GM23338 (cell line): ENCODE data around the gene RTKN2. TPM values are rescaled to one million over a fixed set of nuclear protein-coding genes. Genes with fewer than 3 reads are reported as not detected.

Source experiments
- ATAC-seq: fragments of 200-7000 bp; cut with Tn5 transposase; 3 replicates; pipeline ENCODE4 v1.9.1; 2020
- DNase-seq: peaks from one replicate; pipeline ENCODE4 v3.0.0-alpha.2; 2015; ENCODE audit warnings: low spot score
- H2AFZ ChIP-seq: fragments of 200-600 bp; sonication (generic); 2 replicates; pipeline ENCODE4 v1.8.0; 2016; ENCODE audit warnings: antibody characterized with exemption, mild to moderate bottlenecking, moderate library complexity
- H3F3A ChIP-seq: fragments of 200-600 bp; sonication (generic); replicated peaks from 2 replicates; pipeline ENCODE4 v1.8.0; 2017; ENCODE audit warnings: antibody characterized with exemption, mixed run types, low read depth
- H3K27ac ChIP-seq: fragments of 200-600 bp; sonication (generic); 2 replicates; pipeline ENCODE4 v1.6.1; 2016; ENCODE audit warnings: low read depth
- H3K27me3 ChIP-seq: fragments of 200-600 bp; sonication (generic); 2 replicates; pipeline ENCODE4 v1.8.0; 2016; ENCODE audit warnings: mild to moderate bottlenecking, mixed run types, moderate library complexity; ENCODE audit not compliant: insufficient read depth
- H3K36me3 ChIP-seq: fragments of 200-600 bp; sonication (generic); 2 replicates; pipeline ENCODE4 v1.8.0; 2016; ENCODE audit warnings: mild to moderate bottlenecking; ENCODE audit not compliant: insufficient read depth
- H3K4me1 ChIP-seq: fragments of 200-600 bp; sonication (generic); 2 replicates; pipeline ENCODE4 v1.8.0; 2016; ENCODE audit warnings: mild to moderate bottlenecking, moderate library complexity; ENCODE audit not compliant: insufficient read depth
- H3K4me2 ChIP-seq: fragments of 200-600 bp; sonication (generic); 2 replicates; pipeline ENCODE4 v1.7.1; 2017; ENCODE audit warnings: mixed run types
- H3K4me3 ChIP-seq: fragments of 200-600 bp; sonication (generic); 2 replicates; pipeline ENCODE4 v1.6.1; 2016; ENCODE audit warnings: mixed run types
- H3K79me2 ChIP-seq: fragments of 200-600 bp; sonication (generic); replicated peaks from 2 replicates; pipeline ENCODE4 v1.8.0; 2017; ENCODE audit warnings: mild to moderate bottlenecking; ENCODE audit not compliant: insufficient read depth
- H3K9me2 ChIP-seq: fragments of 200-600 bp; sonication (generic); 2 replicates; pipeline ENCODE4 v1.8.0; 2017; ENCODE audit not compliant: insufficient read depth
- H4K20me1 ChIP-seq: fragments of 200-600 bp; sonication (generic); replicated peaks from 2 replicates; pipeline ENCODE4 v1.8.0; 2017; ENCODE audit warnings: mild to moderate bottlenecking; ENCODE audit not compliant: insufficient read depth
- H3K27ac Mint-ChIP-seq: 2 replicates; pipeline ENCODE4 v1.8.0; 2020; ENCODE audit warnings: inconsistent platforms, mild to moderate bottlenecking, moderate library complexity, mixed read lengths
- H3K27me3 Mint-ChIP-seq: 3 replicates; pipeline ENCODE4 v1.8.0; 2022; ENCODE audit warnings: low read depth, mild to moderate bottlenecking, moderate library complexity, mixed read lengths, inconsistent platforms; ENCODE audit not compliant: insufficient read depth, poor library complexity
- H3K36me3 Mint-ChIP-seq: 3 replicates; pipeline ENCODE4 v1.8.0; 2021; ENCODE audit warnings: low read depth, mild to moderate bottlenecking, inconsistent platforms, moderate library complexity, mixed read lengths
- H3K4me1 Mint-ChIP-seq: 3 replicates; pipeline ENCODE4 v1.8.0; 2020; ENCODE audit warnings: mild to moderate bottlenecking, inconsistent platforms, mixed read lengths
- H3K4me3 Mint-ChIP-seq: 3 replicates; pipeline ENCODE4 v1.8.0; 2021; ENCODE audit warnings: moderate library complexity, mild to moderate bottlenecking, inconsistent platforms, mixed read lengths
- H3K9me3 Mint-ChIP-seq: 3 replicates; pipeline ENCODE4 v1.8.0; 2020; ENCODE audit warnings: moderate library complexity, mild to moderate bottlenecking, inconsistent platforms, mixed read lengths
- CTCF ChIP-seq, 2 experiments: fragments of 200-600 bp in 1 of 2; sonication (generic) in 1 of 2; conservative IDR thresholded peaks; 2 replicates each; pipeline versions ENCODE4 v1.5.1 to v1.6.1; 2016 to 2017; ENCODE audit warnings: antibody characterized with exemption in 2 of 2, low read depth in 2 of 2, mild to moderate bottlenecking in 2 of 2, moderate library complexity in 1 of 2
- ETS1 ChIP-seq: IDR thresholded peaks from 2 replicates; pipeline ENCODE4 v1.6.1; 2016; ENCODE audit warnings: antibody characterized with exemption
- EZH2 ChIP-seq: fragments of 200-600 bp; sonication (generic); IDR thresholded peaks from one replicate; pipeline ENCODE4 v1.8.0; 2017; ENCODE audit warnings: antibody characterized with exemption, mild to moderate bottlenecking, low read depth; ENCODE audit not compliant: unreplicated experiment
- EZH2phosphoT487 ChIP-seq: fragments of 200-600 bp; sonication (generic); IDR thresholded peaks from one replicate; pipeline ENCODE4 v1.8.1; 2018; ENCODE audit warnings: antibody characterized with exemption; ENCODE audit not compliant: unreplicated experiment
- JUNB ChIP-seq: IDR thresholded peaks from one replicate; pipeline ENCODE4 v1.6.1; 2016; ENCODE audit warnings: antibody characterized with exemption; ENCODE audit not compliant: unreplicated experiment
- NANOG ChIP-seq: IDR thresholded peaks from 2 replicates; pipeline ENCODE4 v1.6.1; 2016; ENCODE audit warnings: antibody characterized with exemption, borderline replicate concordance
- POLR2AphosphoS5 ChIP-seq: IDR thresholded peaks from 2 replicates; pipeline ENCODE4 v1.6.1; 2016; ENCODE audit warnings: antibody characterized with exemption, low read depth
- REST ChIP-seq: IDR thresholded peaks from one replicate; pipeline ENCODE4 v1.6.1; 2018; ENCODE audit warnings: antibody characterized with exemption; ENCODE audit not compliant: unreplicated experiment
- STAT1 ChIP-seq: IDR thresholded peaks from one replicate; pipeline ENCODE4 v1.6.1; 2016; ENCODE audit warnings: antibody characterized with exemption; ENCODE audit not compliant: unreplicated experiment
- ZNF331 ChIP-seq: fragments of 250-450 bp; sonication (Bioruptor Pico); IDR thresholded peaks from 2 replicates; pipeline ENCODE4 v1.5.0; 2020; ENCODE audit warnings: low read depth, mild to moderate bottlenecking, moderate library complexity
- polyA plus RNA-seq: library from polyadenylated mRNA; unstranded; fragments of >200 nt; fragmentation: Nextera tagmentation; extraction: Ambion mirVana; gene quantifications from 2 replicates; pipeline ENCODE4 v1.2.1, GENCODE V29; 2016
- total RNA-seq: library from RNA; depleted of rRNA; stranded (reverse); fragments of >200 nt; shearing (Covaris generic); gene quantifications from 2 replicates; pipeline ENCODE4 v1.2.3, GENCODE V29; 2014

RTKN2 gene
- total and polyA plus RNA-seq, 2 experiments from 2014 or later: 15.3 to 23.6 TPM

- TF ChIP-seq CTCF (conservative IDR thresholded peaks at IDR 0.05; ENCODE audit: low read depth in 2 of 2): no peak
- TF ChIP-seq REST: no peak
- no peak for TF ChIP-seq POLR2AphosphoS5
- TF ChIP-seq JUNB: no peak
- TF ChIP-seq ETS1: no peak
Observed at GRCh38 chr10:62303922-62304321, 35.3 kb upstream of the RTKN2 start (continued).

GRCh38 chr10:62302760-62303159 lies 34.1 kb upstream of the RTKN2 start:
- Histone ChIP-seq H2AFZ (no peak overlapping the region), H3K27me3 (no peaks in the 10 kb centered on the region), H3K27ac (no peak overlapping the region), H3F3A (no peaks in the 10 kb centered on the region), H3K79me2 (no peaks in the 10 kb centered on the region), H3K9me2 (peaks cover 12% of the 10 kb centered on the region; the same call in 1 of the 2 replicates), H3K4me2 (no peak overlapping the region), H3K4me1 (no peaks in the 10 kb centered on the region), H3K36me3 (no peaks in the 10 kb centered on the region), H4K20me1 (no peaks in the 10 kb centered on the region), H3K4me3 (no peak overlapping the region)
- no peak for TF ChIP-seq NANOG
- no peak for TF ChIP-seq ZNF331
- no peak for TF ChIP-seq STAT1
- TF ChIP-seq EZH2phosphoT487: no peak
- no peak for TF ChIP-seq EZH2
- ATAC-seq (no peak), DNase-seq (no peak)
- no peaks in the 10 kb centered on the region for H3K27me3 Mint-ChIP-seq
- H3K9me3 Mint-ChIP-seq: no peaks in the 10 kb centered on the region
- H3K36me3 Mint-ChIP-seq: no peaks in the 10 kb centered on the region
- no peak overlapping the region for H3K27ac Mint-ChIP-seq
- H3K4me1 Mint-ChIP-seq: no peaks in the 10 kb centered on the region
- H3K4me3 Mint-ChIP-seq: no peak overlapping the region
